Umbilical cord (tissue), 2 donors: ENCODE data around the gene IHH. TPM values are rescaled to one million over a fixed set of nuclear protein-coding genes. Genes with fewer than 3 reads are reported as not detected.

Experiments used
- DNase-seq: peaks from one replicate; pipeline ENCODE4 v3.0.0-alpha.2; 2015; ENCODE audit warnings: low spot score
- total RNA-seq: library from RNA; depleted of rRNA; stranded (reverse); fragments of >200 nt; gene quantifications from one replicate; pipeline ENCODE4 v1.2.3, GENCODE V29; 2014; ENCODE audit warnings: low replicate concordance; ENCODE audit not compliant: insufficient read depth

The IHH gene
- total RNA-seq, 1 donor from 2014 or later, result not detected

- no peak for DNase-seq
These were observed 15.5 kb upstream of the IHH start for GRCh38 chr2:219076253-219076652.

GRCh38 chr2:219073413-219074129 lies 12.8 kb upstream of the IHH start:
- DNase-seq, result peak; percentile 70

- DNase-seq, result no peak
These were observed 12.1 kb upstream of the IHH start for GRCh38 chr2:219072741-219073250.

DNA sequence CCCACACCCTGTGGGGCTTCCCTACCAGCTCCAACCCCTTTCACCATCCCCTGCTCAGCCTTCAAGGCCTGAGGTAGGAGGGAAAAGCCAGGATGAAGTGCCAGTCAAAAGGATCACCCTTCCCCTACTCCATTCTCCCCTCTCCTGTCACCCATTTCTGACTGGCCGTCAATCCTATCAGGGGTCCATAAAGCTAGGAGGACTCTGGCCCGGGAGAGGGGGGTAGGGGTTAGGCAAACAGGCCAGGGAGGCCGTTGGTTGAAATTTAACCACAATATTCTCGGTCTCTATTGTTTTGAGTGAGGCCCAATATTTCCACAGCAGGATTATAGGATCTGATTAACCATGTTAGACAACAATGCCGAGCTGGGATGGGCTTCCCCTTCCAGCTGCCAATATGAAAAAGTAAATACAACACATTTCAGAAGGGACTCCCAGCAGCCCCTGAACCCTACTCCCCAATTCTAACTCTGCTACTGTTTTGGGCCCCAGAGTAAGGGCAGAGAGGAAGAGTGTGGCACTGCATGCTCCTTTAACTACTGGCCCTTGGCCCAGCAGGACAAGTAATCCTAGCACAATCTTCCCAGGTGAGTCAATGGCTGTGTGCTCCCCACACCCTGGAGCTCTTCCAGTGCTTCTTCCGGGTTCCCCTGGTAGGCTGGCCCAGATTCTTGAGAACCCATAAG lies 10.6 kb upstream of the IHH start:
- no peak for DNase-seq

DNA sequence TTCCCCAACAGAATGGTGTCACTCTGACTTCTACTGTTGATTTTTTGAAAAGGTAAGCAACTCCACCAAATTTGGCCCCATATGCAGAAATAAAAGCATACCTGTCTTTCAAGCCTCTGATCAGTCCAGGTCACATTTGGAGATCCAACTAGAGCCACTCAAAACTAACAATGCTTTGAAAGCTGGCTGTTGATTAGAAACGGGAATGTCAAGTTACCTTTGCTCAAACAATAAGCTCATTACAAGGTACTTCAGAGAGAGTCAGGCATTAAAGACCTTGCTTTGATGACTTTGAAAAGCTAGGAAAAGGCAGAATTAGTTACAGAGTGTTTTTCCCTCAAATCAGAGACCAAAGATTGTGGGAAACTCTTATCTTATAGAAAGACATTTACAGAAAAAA lies 4.8 kb upstream of the IHH start:
- DNase-seq, result no peak

GRCh38 chr2:219062081-219062480 lies 1.4 kb upstream of the IHH start:
- no peak for DNase-seq

DNA sequence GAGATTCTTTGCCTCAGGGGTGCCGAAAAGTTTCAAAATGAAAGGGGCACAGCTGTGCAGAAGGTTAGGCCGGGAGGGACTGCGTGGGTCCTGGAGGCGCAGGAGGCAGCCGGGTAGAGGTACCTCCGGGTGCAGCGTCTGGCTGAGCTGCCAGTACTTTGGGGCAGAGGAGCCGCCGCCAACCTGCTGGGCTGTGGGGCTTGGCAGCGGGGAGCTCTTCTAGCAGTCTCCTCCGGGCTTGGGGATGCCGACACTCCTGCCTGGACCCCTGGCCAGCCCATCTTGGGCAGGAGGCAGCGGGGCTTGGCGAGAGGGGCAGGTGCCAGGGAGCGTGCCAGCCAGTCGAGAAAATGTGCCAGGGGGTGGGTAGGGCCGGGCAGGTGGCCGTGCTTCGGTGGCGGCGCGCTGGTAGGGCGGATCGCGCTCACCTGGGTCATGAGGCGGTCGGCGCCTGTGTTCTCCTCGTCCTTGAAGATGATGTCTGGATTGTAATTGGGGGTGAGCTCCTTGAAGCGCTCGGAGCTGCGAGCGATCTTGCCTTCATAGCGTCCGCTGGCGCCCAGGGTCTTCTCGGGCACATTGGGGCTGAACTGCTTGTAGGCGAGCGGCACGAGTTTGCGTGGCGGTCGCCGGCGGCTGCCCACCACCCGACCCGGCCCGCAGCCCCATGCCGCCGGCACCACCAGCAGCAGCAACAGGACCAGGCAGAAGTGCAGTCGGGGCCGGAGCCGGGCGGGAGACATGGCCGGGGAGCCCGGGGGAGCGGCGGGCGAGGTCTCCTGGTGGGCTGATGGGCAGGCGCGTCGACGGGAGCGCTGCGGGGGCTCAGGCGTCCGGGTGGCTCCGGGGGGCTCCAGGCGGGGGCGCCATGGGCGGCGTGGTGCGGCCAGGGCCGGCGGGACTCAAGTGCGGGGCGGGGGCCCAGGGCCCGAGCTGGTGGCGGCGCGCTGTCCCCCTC lies 717 bp downstream of the IHH start:
- DNase-seq, result no peak

DNA sequence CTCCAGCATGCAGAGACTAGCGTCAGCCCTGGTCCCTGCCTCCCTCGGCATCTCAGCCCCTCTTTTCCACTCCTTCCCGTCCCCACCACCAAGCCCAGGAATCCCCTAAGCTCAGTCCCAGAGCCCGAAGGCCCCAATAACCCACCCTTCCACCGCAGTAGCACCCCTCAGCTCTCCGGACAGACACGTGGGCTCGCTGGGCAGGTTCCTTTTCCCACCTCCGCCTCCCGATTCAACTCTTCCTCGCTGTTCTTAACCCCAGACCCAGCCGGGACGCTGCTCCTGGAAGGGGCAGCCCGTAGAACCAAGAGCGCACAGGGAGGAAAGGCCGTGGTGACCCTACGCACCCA lies 1.4 kb downstream of the IHH start:
- DNase-seq, result no peak

DNA sequence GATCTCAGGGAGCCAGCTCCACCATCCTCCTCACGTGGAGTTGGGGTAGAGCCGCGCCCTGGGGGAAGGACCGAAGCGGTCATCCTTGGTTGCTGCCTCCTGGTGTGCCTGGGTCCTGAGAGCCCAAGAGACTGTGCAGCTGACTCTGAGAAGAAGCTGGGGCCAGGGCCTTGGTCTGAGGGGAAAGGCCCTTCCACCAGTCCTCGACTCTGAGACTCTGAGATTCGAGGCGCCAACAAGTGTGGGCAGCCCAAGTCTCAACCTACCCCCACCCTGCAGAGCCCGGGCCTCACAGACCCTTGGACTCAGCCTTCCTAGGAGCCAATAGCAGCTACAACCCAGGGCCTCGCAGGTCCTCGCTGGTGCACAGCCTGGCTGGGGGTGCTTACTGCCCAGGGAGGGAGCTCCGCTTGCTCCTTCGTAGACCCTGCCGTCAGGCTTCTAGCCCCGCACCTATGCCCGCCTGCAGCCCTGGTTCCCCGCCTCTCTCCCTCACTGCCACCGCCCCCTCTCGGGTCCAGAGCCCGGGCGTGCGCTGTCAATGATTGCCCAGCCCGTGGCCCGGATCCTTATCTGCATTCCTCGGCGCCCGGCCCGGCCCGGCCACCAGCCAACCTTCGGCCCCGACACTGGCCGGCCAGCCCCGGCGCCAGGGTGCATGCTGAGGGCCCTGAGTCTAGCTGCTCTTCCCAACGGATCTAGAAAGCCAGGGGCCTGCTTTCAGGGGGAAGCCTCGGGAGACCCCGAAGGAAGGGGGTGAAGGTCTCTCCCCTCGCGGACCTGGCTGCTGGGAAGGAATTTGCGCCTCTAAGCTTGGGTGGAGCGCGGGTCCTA lies 2.0 kb downstream of the IHH start:
- no peak for DNase-seq

DNA sequence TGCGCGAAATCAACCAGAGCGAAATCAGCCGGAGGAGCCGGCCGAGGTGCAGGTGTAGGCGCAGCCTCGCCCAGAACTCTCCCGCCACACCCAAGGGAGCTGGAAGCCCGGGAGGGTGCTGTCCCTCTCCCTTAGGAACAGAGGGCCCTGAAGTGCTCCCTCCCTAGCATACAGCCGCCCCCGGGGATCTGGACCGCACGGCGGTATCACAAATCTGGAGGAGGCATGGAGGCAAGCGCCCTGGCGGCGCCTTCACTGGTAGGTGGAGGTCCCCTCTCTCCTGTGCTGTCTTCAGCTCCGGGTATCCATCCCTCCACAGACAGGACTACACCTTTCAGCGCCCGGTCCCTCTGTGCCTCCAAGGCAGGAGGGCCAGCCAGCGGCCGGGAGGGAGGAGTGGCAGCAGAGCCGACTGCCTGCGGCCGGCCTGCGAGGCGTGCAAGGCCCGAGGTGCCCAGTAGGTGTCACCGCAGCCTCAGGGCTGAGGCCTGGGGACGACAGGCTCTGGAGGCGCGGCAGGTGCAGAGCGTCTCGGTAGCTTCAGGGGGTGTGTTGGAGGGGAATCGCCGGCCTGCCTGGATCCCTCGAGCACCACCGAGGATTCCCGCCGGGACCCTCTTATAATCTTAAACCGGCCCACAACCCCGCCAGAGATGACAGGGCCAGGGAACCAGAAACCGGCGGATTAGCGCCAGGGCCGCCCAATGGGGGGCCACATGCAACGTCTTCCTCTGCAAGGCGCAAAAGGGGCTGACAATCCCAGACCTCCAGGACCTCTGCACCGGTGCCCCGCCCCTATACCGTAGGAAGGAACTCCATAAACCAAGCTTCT lies 2.8 kb downstream of the IHH start:
- DNase-seq, result peak; percentile 47

DNA sequence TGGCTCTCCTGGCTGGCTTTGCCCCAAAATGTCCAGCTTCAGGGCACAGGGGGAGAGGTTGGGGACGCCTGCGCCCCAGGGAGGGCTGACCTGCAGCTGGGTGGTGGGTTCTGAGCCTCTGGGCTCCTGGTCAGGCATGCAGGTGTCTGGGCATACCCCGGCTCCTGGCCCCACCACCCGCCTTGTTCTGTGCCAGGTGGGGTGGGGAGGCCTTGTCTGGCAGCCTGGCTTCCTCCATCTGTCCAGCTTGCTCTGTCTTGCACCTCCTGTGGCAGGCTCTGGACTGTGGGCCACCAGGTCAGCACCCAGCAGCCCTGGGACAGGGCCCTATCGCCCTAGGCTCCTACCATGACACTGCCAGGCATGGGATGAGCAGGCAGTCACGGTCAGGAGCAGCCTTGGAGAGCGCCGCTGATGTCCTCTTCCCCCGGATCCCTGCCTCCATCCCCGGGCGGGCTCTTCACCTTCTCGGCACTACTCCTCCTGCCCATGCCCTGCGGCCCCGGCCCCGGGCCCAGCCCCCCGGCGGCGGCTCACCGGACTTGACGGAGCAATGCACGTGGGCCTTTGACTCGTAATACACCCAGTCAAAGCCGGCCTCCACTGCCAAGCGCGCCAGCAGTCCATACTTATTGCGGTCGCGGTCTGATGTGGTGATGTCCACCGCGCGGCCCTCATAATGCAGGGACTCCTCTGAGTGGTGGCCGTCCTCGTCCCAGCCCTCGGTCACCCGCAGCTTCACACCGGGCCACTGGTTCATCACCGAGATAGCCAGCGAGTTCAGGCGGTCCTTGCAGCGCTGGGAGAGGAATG lies 3.6 kb downstream of the IHH start:
- DNase-seq, result no peak

DNA sequence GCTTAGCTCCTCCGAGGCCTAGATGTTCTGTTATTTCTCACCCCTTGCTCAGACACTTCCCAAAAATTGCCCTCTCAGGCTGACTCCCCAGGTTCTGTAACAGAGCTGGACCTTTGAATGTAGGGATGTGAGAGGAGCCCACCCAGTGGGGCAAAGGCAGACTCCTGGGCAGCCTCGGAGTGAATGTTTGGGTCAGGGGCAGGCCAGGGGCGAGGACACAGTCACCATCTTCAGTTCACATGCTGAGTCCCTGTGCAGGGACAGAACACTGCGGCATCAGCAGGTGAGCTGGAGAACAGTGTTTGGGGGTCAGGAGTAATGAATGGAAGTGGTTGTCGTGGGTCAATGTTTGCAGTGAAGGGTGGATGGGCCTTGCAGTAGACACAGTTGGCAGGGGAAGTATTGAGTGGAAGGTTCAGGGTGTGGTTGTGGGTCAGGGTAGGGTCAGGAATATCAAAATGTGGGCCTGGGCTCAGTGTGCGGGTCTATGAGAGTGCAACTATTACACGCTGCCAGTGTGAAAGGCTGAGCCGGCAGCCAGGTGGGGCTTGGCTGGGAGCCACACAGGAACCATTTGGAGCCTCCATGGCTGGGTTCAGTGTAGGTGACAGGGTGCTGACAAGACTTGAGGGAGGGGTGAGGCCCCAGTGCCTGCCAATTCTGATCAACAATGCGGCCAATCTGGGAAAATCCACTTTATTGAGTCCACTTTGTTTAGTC lies 4.4 kb downstream of the IHH start:
- no peak for DNase-seq

DNA sequence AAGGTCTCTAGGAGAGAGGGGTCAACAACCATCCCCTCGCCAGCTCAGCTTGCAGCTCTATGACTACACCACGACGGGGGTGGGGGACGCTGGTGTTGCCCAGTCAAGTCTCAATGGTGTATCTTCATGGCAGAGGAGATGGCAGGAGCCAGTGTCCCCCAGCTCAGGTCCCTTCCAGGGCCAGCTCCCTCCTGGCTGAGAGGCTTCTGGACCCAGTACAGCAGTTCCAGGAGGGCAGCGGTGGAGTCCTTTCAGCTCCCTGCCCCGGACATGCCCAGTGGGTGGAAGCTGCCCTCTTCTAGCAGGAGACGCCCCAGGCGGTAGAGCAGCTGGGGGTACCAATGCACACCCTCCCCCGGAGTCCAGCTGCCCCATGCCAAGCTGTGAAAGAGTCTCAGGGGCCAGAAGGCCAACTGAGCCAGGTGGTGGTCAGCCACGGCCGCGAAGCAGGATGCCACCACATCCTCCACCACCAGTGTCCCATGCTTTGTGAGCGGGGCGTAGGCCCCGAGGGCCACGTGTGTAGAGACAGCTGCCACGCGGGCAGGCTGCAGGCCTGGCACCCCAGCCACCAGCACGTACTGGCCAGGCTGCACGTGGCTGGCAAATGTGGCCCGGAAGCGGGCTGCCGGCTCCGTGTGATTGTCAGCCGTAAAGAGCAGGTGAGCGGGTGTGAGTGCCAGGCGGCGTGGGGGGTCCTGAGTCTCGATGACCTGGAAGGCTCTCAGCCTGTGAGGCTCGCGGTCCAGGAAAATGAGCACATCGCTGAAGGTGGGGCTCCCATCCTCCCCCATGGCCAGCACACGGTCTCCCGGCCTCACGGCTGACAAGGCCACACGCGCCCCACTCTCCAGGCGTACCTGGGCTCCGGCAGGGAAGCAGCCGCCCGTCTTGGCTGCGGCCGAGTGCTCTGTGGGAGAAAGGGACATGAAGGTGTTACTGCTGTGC lies 5.5 kb downstream of the IHH start:
- DNase-seq, result no peak

DNA sequence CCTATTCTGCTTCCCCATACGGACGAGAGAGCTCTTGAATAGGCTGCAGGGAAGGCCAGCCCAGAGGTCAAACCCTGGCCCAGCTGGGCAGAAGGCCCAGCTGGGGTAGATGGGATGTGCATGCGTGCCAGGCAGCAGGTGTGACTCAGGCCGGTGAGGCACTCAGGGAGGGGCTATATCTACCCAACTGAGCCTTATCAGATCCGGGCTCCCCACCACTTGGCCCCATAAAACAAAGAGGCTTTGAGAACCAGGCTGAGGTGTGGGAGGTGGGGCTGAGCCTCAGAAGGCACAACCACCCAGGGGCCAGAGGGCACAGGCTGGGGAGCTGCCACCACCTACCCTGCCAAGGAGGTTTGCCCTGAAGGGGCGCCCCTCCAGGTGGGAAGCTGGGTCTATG lies 11.4 kb downstream of the IHH start:
- DNase-seq, result no peak

GRCh38 chr2:219045937-219046550 lies 14.7 kb downstream of the IHH start:
- peak; percentile 45 for DNase-seq

DNA sequence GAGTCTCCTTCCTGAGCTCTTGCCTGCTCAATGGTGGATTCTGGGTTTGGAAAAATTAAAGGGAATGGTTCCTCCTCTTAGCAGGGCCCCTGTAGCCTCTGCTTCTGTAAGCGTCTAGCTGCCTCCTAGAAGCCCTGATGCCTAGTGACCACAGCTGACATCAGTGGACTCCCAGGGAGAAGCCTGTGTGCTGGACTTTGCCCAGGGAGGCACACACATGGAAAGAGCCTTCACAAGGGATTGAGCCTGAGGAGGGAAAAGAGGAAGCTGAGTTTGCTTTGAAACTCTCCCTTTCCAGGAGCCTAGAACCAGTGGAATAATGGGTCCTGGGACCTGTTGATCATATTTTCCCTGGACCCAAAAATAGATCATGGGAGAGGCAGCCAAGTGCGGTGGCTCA lies 18.0 kb downstream of the IHH start:
- DNase-seq, result no peak

- no peak for DNase-seq
These were observed 18.6 kb downstream of the IHH start for GRCh38 chr2:219042157-219042556.
